Suprapubic skin (tissue), 4 donors: Measurements from ENCODE around the gene PARD3B.

Experiments
- POLR2A ChIP-seq, 2 donors: fragments of 450-650 bp; IDR thresholded peaks; one replicate each; pipeline ENCODE4 v1.6.1; 2017; ENCODE audit warnings: antibody characterized with exemption in 2 of 2, mild to moderate bottlenecking in 2 of 2, moderate library complexity in 2 of 2
- POLR2AphosphoS5 ChIP-seq, 3 donors: sonication (generic); formaldehyde crosslinking; IDR thresholded peaks; one replicate each; pipeline ENCODE4 v1.6.1; 2017; ENCODE audit warnings: antibody characterized with exemption in 3 of 3
- TF ChIP-seq, protein P1 (sequence below), 2 donors: fragments of 200-600 bp in 1 of 2; fragments of 450-650 bp in 1 of 2; sonication (generic) in 1 of 2; IDR thresholded peaks; one replicate each; pipeline ENCODE4 v1.5.1; 2016 to 2019; ENCODE audit warnings: antibody characterized with exemption in 2 of 2, mild to moderate bottlenecking in 1 of 2, moderate library complexity in 1 of 2

DNA sequence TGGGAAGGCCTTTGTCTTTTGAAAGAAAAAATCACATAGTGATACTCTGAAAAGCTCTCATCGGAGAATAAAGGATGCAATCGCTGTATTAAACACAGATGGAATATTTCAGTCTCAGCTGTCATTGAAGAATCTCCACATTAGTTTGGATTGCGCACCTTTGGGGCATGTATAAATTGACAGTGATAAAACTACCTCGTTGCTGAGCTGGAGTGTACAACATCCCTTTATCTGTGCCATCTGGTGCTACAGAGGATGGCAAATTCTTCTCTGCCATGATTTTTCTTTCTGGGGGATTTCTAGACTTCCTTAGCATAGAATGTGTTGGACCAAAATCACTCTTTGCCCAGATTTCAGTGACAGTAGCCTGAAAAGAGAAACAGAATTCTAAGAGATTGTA, 185.3 kb downstream of the PARD3B start:
- TF ChIP-seq POLR2AphosphoS5 (IDR thresholded peaks at IDR 0.05) = no peak
- TF ChIP-seq, protein P1, sequence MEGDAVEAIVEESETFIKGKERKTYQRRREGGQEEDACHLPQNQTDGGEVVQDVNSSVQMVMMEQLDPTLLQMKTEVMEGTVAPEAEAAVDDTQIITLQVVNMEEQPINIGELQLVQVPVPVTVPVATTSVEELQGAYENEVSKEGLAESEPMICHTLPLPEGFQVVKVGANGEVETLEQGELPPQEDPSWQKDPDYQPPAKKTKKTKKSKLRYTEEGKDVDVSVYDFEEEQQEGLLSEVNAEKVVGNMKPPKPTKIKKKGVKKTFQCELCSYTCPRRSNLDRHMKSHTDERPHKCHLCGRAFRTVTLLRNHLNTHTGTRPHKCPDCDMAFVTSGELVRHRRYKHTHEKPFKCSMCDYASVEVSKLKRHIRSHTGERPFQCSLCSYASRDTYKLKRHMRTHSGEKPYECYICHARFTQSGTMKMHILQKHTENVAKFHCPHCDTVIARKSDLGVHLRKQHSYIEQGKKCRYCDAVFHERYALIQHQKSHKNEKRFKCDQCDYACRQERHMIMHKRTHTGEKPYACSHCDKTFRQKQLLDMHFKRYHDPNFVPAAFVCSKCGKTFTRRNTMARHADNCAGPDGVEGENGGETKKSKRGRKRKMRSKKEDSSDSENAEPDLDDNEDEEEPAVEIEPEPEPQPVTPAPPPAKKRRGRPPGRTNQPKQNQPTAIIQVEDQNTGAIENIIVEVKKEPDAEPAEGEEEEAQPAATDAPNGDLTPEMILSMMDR (IDR thresholded peaks at IDR 0.05) = no peak
- no peak for TF ChIP-seq POLR2A (IDR thresholded peaks at IDR 0.05)
